ENCODE data around the gene SLC7A1.

The SLC7A1 gene

GRCh38 chr13:29526741-29527140, 68.7 kb downstream of the SLC7A1 start:
- no peak for DNase-seq

- DNase-seq = no peak
These were observed 69.7 kb downstream of the SLC7A1 start for GRCh38 chr13:29525757-29526156.

DNA sequence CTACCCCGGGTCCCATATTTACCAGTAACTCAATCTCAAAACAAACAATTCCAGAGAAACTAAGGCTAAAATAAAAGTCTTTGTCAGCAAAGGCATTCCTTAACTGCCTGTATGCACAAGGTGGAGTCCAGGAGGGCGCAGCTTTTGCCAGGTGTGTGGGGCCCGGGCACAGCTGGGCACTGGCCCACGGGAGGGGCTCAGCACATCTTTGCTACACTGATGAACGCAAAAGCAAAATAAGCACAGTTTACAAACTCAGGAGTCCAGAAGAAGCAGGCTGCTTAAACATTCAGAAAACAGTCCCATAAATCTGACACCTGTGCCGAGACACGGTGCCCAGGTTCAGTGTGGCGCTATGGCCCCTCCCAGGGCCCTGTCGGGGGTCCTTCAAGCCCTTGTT, 70.8 kb downstream of the SLC7A1 start:
- no peak for DNase-seq

- no peak for DNase-seq
These were observed 71.3 kb downstream of the SLC7A1 start for GRCh38 chr13:29524176-29524575.

DNA sequence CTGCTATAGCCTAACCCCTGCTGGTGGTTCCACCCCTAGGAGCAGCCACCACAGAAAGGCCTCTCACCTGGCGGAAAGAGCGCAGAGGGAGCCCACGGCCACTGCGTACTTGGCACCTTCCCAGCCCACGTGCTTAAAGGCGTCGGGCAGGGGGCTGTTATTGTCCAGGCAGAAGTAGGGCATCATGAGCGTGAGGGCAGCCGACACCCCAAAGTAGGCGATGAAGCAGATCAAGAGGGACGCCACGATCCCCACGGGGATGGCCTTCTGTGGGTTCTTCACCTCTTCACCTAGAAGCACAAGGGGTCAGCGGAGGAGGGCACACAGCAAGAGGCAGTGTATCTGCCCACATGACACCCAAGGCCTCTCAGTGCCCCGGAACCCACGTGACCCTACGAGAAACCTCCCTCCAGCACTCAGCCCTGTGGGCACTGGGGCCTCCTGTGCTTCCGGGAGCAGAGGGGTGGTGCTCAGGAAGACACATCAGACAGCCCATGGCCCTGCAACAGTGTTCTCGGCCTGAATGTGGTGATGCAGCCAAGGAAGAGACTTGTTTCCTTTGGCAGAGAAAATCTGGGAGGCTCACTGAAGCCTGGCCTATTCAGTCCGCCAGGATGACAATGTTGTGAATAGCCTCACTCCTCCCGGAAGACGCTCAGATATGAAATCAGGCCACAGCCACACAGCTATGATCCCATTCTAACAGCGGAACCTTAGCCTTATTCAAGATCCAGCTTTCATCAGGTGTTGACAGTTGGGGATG, 72.1 kb downstream of the SLC7A1 start:
- no peak for DNase-seq

DNA sequence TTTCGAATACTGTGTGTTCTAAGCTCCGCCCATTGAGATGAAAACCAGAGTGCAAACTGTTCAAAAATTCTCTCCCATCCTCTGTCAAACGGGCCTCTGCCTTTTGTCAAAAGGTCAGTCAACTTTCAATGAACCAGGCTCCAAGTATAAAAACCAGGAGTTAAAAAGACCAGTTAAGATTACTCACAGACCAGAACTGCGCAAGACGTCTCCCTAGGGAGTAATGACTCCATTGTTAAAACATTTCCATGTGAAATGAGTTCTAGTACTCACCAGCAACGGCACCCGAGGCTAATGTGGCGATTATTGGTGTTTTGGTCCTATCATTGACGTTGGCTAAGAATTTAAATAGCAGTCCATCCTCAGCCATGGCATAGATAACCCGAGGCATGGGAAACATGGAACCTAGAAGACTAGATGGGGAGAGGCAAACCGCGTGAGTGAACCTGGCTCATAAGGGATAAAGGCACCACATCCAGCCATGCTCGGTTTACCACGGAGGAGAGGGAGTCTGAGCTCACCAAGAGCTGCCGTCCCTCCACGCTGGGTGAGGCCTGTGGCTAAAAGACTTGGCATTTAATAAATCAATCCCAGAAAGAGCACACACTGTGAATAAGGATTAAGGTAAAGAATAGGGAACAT, 73.3 kb downstream of the SLC7A1 start:
- no peak for DNase-seq

DNA sequence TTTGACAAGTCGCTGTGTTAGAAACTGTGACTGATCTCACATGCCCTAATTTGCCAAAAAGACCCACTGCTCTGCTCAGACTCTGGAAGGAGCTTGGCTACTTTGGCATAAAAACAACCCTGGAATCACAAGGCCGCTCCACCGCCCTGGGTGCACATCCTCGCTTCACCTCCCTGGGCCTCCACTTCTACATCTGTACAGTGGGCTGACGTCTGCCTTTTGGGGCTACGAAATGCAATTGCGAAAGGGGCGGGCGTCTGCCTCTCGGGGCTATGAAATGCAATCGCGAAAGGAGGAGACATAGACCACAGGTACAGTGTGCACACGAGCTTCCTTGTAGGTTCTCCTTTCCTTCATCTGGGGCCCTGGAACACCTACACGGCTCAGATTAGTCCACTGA, 74.2 kb downstream of the SLC7A1 start:
- DNase-seq = no peak

GRCh38 chr13:29520671-29521070, 74.8 kb downstream of the SLC7A1 start:
- no peak for DNase-seq

- DNase-seq = no peak
These were observed 75.6 kb downstream of the SLC7A1 start for GRCh38 chr13:29519921-29520320.

DNA sequence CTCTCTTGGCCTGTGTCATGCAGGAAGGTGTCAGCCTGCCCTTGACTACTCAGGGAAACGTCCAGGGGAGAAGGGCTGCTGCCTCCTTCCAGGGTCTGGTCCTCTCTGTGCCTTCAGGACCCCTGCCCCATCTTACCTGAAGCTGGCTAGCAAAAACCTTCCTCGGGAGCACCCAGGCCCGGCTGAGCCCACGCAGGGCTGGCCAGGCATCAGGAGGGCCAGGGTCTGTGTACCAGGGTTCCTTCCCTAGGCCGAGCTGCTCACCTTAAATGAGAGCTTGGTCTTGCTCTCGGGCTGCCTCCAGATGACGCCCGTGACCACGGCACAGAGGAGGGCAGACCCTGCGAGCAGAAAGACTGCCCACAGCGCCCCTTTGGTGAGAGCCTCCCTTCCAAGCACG, 78.6 kb downstream of the SLC7A1 start:
- no peak for DNase-seq

DNA sequence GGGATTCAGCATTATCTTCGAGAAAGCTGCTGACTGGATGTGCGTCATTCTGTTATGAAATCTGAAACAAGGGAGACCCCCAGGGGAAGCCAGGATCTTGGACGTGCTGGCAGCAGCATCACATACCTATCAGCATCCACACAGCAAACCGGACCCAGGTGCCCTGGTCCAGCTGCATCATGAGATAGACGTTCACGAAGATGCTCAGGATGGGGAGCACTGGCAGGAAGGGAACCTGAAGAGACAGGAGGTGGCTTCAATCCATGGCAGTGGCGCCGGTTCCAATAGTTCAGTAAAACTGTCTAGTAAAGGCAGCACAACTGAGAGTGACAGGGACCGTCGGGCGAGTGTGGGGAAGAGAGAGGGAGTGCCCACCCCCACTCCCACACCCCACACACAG, 79.5 kb downstream of the SLC7A1 start:
- no peak for DNase-seq

DNA sequence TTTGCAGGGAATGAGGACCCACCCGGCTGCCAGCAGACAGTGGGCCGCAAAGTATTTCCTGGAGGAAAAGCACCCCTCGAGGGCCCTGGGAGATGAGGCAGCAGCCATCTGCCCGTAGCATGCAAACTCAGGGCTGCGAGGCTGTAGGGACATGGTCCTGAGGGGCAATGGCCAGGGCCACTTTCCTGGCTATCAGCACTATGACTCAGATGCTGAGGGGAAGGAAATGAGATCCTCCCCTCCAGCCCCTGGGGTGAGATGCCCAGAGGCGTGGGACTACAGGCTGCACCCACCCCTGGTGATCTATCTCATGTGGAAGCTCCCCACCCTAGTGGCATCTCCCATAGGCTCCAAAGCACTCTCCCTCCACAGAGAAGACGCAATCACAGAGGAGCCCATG, 80.1 kb downstream of the SLC7A1 start:
- no peak for DNase-seq

- no peak for DNase-seq
These were observed 80.7 kb downstream of the SLC7A1 start for GRCh38 chr13:29514720-29515310.

DNA sequence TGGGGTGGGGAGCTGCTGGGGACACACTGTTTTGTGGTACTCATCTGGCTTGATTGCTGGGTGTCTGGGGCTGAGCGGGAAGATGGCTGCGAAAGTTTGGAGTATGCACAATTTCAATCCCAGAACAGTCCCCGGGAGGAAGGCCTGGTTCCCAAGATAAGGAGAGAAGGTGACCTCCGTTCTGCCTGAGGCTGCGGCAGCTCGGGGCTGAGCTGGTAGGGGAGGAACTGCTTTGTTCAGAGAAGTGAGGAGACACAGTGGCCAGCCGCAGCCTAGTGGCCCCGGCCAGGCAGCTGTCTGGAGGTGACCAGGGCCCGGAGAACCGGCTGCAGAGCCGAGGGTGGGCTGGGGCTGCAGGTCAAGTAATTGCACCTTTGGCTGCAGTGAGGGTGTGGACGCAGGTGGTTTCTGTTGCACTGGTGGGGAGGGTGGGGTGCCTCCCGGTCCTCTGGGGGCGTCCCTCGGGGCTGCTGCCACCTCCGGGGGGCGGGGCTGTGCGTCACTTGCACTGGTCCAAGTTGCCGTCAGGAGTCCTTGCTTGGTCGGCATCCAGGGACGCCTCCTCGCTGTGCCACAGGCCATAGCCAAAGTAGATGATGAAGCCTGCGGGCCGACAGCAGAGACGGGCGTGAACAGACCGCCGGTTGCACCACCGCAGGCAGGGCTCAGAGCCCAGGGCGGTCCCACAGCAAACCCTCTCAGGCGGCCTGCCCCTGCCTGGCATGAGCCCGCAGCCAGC, 81.3 kb downstream of the SLC7A1 start:
- DNase-seq = no peak

- no peak for DNase-seq
These were observed 82.2 kb downstream of the SLC7A1 start for GRCh38 chr13:29513002-29513980.

DNA sequence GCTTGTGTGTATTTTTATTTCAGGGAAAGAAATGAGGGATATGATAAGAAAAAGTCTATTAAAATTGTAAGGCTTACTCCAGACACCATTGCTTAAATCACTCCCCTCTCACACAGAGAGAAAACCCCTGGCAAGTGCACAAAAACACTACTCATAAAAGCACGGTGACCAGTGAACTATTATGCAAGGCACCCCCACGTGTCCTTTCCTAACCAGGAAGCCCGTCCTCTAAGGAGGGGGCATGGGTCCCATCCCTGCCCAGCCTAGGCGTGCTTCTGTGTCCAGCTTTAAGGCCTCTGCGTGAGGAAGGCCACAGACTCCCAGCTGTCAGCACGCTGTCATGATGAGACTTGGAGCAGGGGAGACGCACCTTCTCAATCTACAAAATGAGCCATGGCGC, 83.5 kb downstream of the SLC7A1 start:
- DNase-seq = no peak

DNA sequence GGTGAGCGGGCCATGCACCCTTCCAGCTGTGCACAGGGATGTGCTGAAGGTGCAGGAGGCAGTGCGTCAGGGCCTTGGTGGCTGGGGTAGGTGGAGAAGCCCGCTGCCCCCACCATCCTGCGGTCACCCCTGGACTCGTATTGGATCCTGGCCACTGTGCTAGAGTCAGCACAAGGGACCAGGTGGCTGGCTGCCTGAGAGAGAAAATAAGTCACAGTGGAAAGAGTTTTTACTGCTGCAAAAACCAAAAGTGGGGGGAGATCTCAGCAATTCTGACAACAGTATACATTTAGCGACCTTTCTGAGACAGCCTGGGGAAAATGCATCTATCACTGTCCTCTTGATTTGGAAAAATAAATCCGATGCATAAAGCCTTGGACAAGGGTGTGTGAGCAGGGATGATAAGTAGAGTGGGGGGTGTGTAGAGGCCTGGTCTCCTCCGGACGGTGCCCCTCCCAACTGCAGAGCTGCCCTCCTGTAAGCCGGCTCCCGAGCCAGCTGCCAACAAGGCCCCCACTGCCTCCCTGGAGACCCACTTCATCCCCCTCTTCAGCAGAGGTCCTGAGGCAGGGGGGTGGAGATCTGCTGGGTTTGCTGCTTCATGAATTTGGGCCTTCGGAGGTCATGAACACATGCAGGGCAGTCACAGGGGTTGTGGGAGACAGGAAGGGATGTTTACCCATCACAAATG, 84.2 kb downstream of the SLC7A1 start:
- DNase-seq = no peak

DNA sequence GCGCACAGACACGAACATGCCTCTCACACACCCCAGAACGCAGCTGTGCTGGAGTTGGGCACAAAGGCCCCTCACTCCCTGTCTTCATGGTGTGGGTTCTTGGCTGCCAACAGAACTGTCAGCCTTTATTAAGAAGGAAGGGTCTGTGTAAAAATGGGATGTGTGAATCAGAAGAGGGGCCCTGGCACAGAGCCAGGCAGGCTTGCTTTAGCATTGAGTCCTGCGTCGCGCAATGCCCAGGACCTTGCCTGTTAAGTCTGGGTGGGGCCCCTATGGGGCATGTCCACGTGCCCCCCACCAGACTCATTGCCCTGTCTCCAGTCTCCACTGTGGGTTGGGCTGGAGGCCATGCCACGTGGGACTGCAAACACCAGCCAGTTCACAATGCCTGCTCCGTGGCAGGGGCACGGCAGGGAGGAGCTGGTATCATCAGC, 84.8 kb downstream of the SLC7A1 start:
- no peak for DNase-seq

DNA sequence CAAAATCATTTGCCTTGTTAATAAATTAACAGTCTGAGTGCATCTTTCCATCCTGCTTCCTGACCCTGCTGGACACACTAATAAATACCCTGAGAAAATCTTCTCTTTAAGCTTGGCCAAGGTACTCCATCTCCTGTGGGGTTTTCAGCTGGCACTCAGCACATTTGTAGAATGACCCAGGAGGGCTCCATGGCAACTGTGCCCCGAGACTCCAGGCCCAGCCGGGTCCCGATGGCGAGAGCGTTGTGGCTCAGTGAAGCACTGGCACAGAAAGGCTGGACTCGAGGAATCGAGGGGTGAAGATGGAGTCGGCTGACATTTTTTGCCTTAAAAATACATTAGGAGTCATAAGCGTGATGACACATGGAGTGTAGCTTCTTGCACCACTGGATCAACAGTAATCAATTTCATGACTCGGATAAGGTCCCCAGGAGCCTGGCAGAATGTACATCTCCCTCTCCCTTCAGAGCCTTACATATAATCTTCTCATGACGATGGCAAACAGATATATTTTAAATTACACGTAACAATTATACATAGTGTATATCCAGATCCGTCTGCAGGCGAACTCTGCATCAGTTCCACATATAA, 85.4 kb downstream of the SLC7A1 start:
- no peak for DNase-seq

DNA sequence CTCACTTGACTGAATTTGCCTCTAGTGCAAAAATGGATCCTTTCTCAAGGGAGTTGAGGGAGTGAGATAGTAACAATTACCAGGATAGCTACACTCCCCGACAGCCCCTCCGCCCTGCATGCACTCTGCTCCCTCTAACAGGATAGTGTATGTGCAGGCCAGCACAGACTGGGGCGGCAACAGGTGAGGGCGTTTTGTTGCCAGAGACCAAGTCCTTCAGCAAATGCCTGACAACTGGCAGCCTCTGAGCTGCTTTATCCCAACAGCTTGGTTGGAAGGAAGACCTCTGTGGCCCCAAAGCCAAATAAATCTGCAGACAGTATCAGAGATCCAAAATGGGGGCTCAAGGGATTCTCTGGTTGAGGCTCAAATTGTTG, 86.6 kb downstream of the SLC7A1 start:
- DNase-seq = no peak

DNA sequence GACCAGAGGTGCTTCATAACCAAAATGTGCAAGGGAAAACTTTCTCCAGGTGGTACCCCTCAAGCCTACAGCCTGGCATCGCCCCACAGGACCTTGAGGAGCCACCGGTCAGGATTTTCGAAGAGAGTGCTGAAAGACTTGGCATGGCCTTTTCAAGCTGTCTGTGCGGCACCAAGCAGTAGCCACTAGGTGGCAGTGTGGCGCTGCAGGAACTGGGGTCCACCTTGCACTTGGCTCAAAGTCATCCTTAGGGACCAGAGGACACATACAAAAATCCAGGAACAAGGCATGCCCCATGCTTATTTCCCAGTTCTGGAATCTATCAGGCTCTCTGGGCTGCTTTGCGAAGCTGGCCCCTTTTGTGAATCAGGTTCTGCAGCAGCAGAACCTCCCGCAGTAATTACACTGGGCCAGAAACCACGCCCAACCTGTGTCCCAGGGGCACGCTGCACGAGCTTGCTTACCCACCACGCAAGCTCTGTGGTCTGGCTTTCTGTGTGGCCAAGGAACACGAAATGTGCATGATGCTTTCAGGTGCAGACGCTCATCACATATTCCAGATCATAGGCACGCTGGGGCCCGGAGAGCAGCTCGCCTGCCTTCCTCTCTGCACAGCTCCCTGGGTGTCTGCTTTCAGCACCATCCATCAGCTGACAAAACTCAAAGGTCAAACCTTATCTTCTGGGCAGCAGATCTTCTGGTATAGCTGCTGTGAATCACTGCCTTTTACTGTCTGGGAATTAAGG, 87.2 kb downstream of the SLC7A1 start:
- peak; percentile 74 for DNase-seq

All from CD4-positive, alpha-beta T cell treated with Interleukin-4 for 4 hours (primary cell).